Glutamatergic neuron (in vitro differentiated cells): ENCODE measurements around the gene UBE2F. TPM values are rescaled to one million over a fixed set of nuclear protein-coding genes. Genes with fewer than 3 reads are reported as not detected.
A peak's percentile ranks its signal among the peaks of the same experiment; 100 is the strongest.

Experiments used
- DNase-seq: peaks from one replicate; pipeline ENCODE4 v3.0.0; 2022
- H3K27ac Mint-ChIP-seq: one replicate; pipeline ENCODE4 v1.8.0; 2020; ENCODE audit warnings: mild to moderate bottlenecking, mixed read lengths, inconsistent platforms; ENCODE audit not compliant: unreplicated experiment
- H3K27me3 Mint-ChIP-seq: one replicate; pipeline ENCODE4 v1.8.0; 2020; ENCODE audit warnings: mild to moderate bottlenecking, moderate library complexity, mixed read lengths, inconsistent platforms; ENCODE audit not compliant: unreplicated experiment
- H3K36me3 Mint-ChIP-seq: one replicate; pipeline ENCODE4 v1.8.0; 2020; ENCODE audit warnings: mild to moderate bottlenecking, mixed read lengths, inconsistent platforms; ENCODE audit not compliant: unreplicated experiment
- H3K4me1 Mint-ChIP-seq: one replicate; pipeline ENCODE4 v1.8.0; 2020; ENCODE audit warnings: mild to moderate bottlenecking, low read depth, mixed read lengths, inconsistent platforms; ENCODE audit not compliant: unreplicated experiment
- H3K4me3 Mint-ChIP-seq: one replicate; pipeline ENCODE4 v1.8.0; 2020; ENCODE audit warnings: mild to moderate bottlenecking, mixed read lengths, inconsistent platforms; ENCODE audit not compliant: unreplicated experiment
- H3K9me3 Mint-ChIP-seq: one replicate; pipeline ENCODE4 v1.8.0; 2020; ENCODE audit warnings: mild to moderate bottlenecking, moderate library complexity, mixed read lengths, inconsistent platforms; ENCODE audit not compliant: unreplicated experiment
- total RNA-seq: library from RNA; stranded (reverse); fragmentation: NEBNext Ultra II Directional; extraction: Animal tissue kit (Norgen Biotek cat#: 25700); gene quantifications from one replicate; pipeline ENCODE4 v1.2.1, GENCODE V29; 2021; ENCODE audit not compliant: unreplicated experiment
- TF ChIP-seq, protein P1 (sequence below): fragments of 200-600 bp; sonication (generic); IDR thresholded peaks from one replicate; pipeline ENCODE4 v1.5.0; 2021; ENCODE audit not compliant: partially characterized antibody, unreplicated experiment

Gene UBE2F
- total RNA-seq, 1 donor from 2014 or later: 43.0 TPM

- DNase-seq: no peak
- TF ChIP-seq, protein P1, sequence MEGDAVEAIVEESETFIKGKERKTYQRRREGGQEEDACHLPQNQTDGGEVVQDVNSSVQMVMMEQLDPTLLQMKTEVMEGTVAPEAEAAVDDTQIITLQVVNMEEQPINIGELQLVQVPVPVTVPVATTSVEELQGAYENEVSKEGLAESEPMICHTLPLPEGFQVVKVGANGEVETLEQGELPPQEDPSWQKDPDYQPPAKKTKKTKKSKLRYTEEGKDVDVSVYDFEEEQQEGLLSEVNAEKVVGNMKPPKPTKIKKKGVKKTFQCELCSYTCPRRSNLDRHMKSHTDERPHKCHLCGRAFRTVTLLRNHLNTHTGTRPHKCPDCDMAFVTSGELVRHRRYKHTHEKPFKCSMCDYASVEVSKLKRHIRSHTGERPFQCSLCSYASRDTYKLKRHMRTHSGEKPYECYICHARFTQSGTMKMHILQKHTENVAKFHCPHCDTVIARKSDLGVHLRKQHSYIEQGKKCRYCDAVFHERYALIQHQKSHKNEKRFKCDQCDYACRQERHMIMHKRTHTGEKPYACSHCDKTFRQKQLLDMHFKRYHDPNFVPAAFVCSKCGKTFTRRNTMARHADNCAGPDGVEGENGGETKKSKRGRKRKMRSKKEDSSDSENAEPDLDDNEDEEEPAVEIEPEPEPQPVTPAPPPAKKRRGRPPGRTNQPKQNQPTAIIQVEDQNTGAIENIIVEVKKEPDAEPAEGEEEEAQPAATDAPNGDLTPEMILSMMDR: no peak
- no peaks in the 10 kb centered on the region for H3K36me3 Mint-ChIP-seq
- H3K4me3 Mint-ChIP-seq: no peak overlapping the region
- peaks cover 5% of the 10 kb centered on the region for H3K27me3 Mint-ChIP-seq
- H3K9me3 Mint-ChIP-seq: no peaks in the 10 kb centered on the region
- peaks cover 8% of the 10 kb centered on the region for H3K4me1 Mint-ChIP-seq
- H3K27ac Mint-ChIP-seq: peak overlapping the region; percentile 15
These were observed 30.9 kb upstream of the UBE2F start for GRCh38 chr2:237935740-237936452.

- peaks cover 8% of the 10 kb centered on the region for H3K4me1 Mint-ChIP-seq
- peaks cover 2% of the 10 kb centered on the region for H3K27me3 Mint-ChIP-seq
- H3K36me3 Mint-ChIP-seq: peaks cover 6% of the 10 kb centered on the region
- TF ChIP-seq, protein P1: no peak
- no peak overlapping the region for H3K4me3 Mint-ChIP-seq
- no peak for DNase-seq
- no peak overlapping the region for H3K27ac Mint-ChIP-seq
- H3K9me3 Mint-ChIP-seq: peaks cover 2% of the 10 kb centered on the region
These were observed 27.6 kb upstream of the UBE2F start for GRCh38 chr2:237939251-237939650.

DNA sequence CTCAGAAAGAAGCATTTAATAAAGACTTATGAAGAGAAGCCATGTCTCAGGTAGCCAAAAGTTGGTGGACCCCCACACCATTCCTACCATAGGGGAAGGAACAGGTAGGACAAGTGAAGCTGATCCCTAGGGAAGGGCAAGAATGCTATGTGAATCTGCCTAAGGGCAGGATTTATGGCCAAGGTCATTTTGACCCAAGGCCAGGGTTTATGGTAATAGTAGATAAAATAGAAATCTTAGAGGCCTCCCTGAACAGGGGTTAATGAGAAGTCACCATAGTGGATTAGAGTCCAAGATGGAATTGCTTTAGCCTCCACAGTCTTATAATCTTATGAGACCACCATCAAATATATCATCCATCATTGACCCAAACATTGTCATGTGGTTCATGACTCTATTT is 26.0 kb upstream of the UBE2F start:
- Mint-ChIP-seq H3K4me1 (peaks cover 3% of the 10 kb centered on the region), H3K36me3 (peaks cover 16% of the 10 kb centered on the region)

DNA sequence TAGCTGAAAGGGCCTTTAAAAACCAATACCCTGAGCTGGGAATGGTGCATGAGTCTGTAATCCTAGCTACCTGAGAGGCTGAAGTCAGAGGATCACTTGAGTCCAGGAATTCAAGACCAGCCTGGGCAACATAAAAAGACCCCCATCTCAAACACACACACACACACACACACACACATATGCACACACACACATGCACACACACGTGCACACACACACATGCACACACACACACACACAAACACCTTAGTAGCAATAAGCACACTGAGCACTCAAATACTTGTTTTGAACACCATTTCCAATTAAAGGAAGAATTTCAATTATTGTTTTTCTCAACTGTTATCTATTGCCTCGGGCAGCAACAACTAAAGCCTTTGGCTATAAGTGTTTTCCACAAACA is 25.6 kb upstream of the UBE2F start:
- H3K9me3 Mint-ChIP-seq: peaks cover 5% of the 10 kb centered on the region
- H3K4me1 Mint-ChIP-seq: peaks cover 2% of the 10 kb centered on the region
- peaks cover 2% of the 10 kb centered on the region for H3K27me3 Mint-ChIP-seq
- peaks cover 16% of the 10 kb centered on the region for H3K36me3 Mint-ChIP-seq
- H3K27ac Mint-ChIP-seq: no peak overlapping the region
- H3K4me3 Mint-ChIP-seq: no peak overlapping the region
- TF ChIP-seq, protein P1: no peak
- DNase-seq: no peak

More for the DNA sequence above, 26.0 kb upstream of the UBE2F start:
- Mint-ChIP-seq H3K4me3 (no peak overlapping the region), H3K27ac (no peak overlapping the region), H3K9me3 (peaks cover 5% of the 10 kb centered on the region), H3K27me3 (peaks cover 2% of the 10 kb centered on the region)
- TF ChIP-seq, protein P1: no peak
- DNase-seq: no peak

- Mint-ChIP-seq H3K36me3 (peaks cover 16% of the 10 kb centered on the region), H3K9me3 (peaks cover 5% of the 10 kb centered on the region), H3K4me1 (peaks cover 2% of the 10 kb centered on the region), H3K27me3 (peaks cover 2% of the 10 kb centered on the region), H3K27ac (no peak overlapping the region), H3K4me3 (no peak overlapping the region)
- TF ChIP-seq, protein P1: no peak
- DNase-seq: no peak
These were observed 24.3 kb upstream of the UBE2F start for GRCh38 chr2:237942513-237942899.
